GM23338 (cell line): ENCODE measurements around the gene HELZ. TPM values are rescaled to one million over a fixed set of nuclear protein-coding genes. Genes with fewer than 3 reads are reported as not detected.

Source experiments
- ATAC-seq: fragments of 200-7000 bp; cut with Tn5 transposase; 3 replicates; pipeline ENCODE4 v1.9.1; 2020
- DNase-seq: peaks from one replicate; pipeline ENCODE4 v3.0.0-alpha.2; 2015; ENCODE audit warnings: low spot score
- H2AFZ ChIP-seq: fragments of 200-600 bp; sonication (generic); 2 replicates; pipeline ENCODE4 v1.8.0; 2016; ENCODE audit warnings: antibody characterized with exemption, mild to moderate bottlenecking, moderate library complexity
- H3F3A ChIP-seq: fragments of 200-600 bp; sonication (generic); replicated peaks from 2 replicates; pipeline ENCODE4 v1.8.0; 2017; ENCODE audit warnings: antibody characterized with exemption, mixed run types, low read depth
- H3K27ac ChIP-seq: fragments of 200-600 bp; sonication (generic); 2 replicates; pipeline ENCODE4 v1.6.1; 2016; ENCODE audit warnings: low read depth
- H3K27me3 ChIP-seq: fragments of 200-600 bp; sonication (generic); 2 replicates; pipeline ENCODE4 v1.8.0; 2016; ENCODE audit warnings: mild to moderate bottlenecking, mixed run types, moderate library complexity; ENCODE audit not compliant: insufficient read depth
- H3K36me3 ChIP-seq: fragments of 200-600 bp; sonication (generic); 2 replicates; pipeline ENCODE4 v1.8.0; 2016; ENCODE audit warnings: mild to moderate bottlenecking; ENCODE audit not compliant: insufficient read depth
- H3K4me1 ChIP-seq: fragments of 200-600 bp; sonication (generic); 2 replicates; pipeline ENCODE4 v1.8.0; 2016; ENCODE audit warnings: mild to moderate bottlenecking, moderate library complexity; ENCODE audit not compliant: insufficient read depth
- H3K4me2 ChIP-seq: fragments of 200-600 bp; sonication (generic); 2 replicates; pipeline ENCODE4 v1.7.1; 2017; ENCODE audit warnings: mixed run types
- H3K4me3 ChIP-seq: fragments of 200-600 bp; sonication (generic); 2 replicates; pipeline ENCODE4 v1.6.1; 2016; ENCODE audit warnings: mixed run types
- H3K79me2 ChIP-seq: fragments of 200-600 bp; sonication (generic); replicated peaks from 2 replicates; pipeline ENCODE4 v1.8.0; 2017; ENCODE audit warnings: mild to moderate bottlenecking; ENCODE audit not compliant: insufficient read depth
- H3K9me2 ChIP-seq: fragments of 200-600 bp; sonication (generic); 2 replicates; pipeline ENCODE4 v1.8.0; 2017; ENCODE audit not compliant: insufficient read depth
- H4K20me1 ChIP-seq: fragments of 200-600 bp; sonication (generic); replicated peaks from 2 replicates; pipeline ENCODE4 v1.8.0; 2017; ENCODE audit warnings: mild to moderate bottlenecking; ENCODE audit not compliant: insufficient read depth
- H3K27ac Mint-ChIP-seq: 2 replicates; pipeline ENCODE4 v1.8.0; 2020; ENCODE audit warnings: inconsistent platforms, mild to moderate bottlenecking, moderate library complexity, mixed read lengths
- H3K27me3 Mint-ChIP-seq: 3 replicates; pipeline ENCODE4 v1.8.0; 2022; ENCODE audit warnings: low read depth, mild to moderate bottlenecking, moderate library complexity, mixed read lengths, inconsistent platforms; ENCODE audit not compliant: insufficient read depth, poor library complexity
- H3K36me3 Mint-ChIP-seq: 3 replicates; pipeline ENCODE4 v1.8.0; 2021; ENCODE audit warnings: low read depth, mild to moderate bottlenecking, inconsistent platforms, moderate library complexity, mixed read lengths
- H3K4me1 Mint-ChIP-seq: 3 replicates; pipeline ENCODE4 v1.8.0; 2020; ENCODE audit warnings: mild to moderate bottlenecking, inconsistent platforms, mixed read lengths
- H3K4me3 Mint-ChIP-seq: 3 replicates; pipeline ENCODE4 v1.8.0; 2021; ENCODE audit warnings: moderate library complexity, mild to moderate bottlenecking, inconsistent platforms, mixed read lengths
- H3K9me3 Mint-ChIP-seq: 3 replicates; pipeline ENCODE4 v1.8.0; 2020; ENCODE audit warnings: moderate library complexity, mild to moderate bottlenecking, inconsistent platforms, mixed read lengths
- CREB1 ChIP-seq: fragments of 250-450 bp; sonication (Bioruptor Pico); IDR thresholded peaks from 2 replicates; pipeline ENCODE4 v1.5.0; 2020; ENCODE audit warnings: low read depth, mild to moderate bottlenecking, moderate library complexity
- CTCF ChIP-seq, 2 experiments: fragments of 200-600 bp in 1 of 2; sonication (generic) in 1 of 2; conservative IDR thresholded peaks; 2 replicates each; pipeline versions ENCODE4 v1.5.1 to v1.6.1; 2016 to 2017; ENCODE audit warnings: antibody characterized with exemption in 2 of 2, low read depth in 2 of 2, mild to moderate bottlenecking in 2 of 2, moderate library complexity in 1 of 2
- ETS1 ChIP-seq: IDR thresholded peaks from 2 replicates; pipeline ENCODE4 v1.6.1; 2016; ENCODE audit warnings: antibody characterized with exemption
- EZH2 ChIP-seq: fragments of 200-600 bp; sonication (generic); IDR thresholded peaks from one replicate; pipeline ENCODE4 v1.8.0; 2017; ENCODE audit warnings: antibody characterized with exemption, mild to moderate bottlenecking, low read depth; ENCODE audit not compliant: unreplicated experiment
- EZH2phosphoT487 ChIP-seq: fragments of 200-600 bp; sonication (generic); IDR thresholded peaks from one replicate; pipeline ENCODE4 v1.8.1; 2018; ENCODE audit warnings: antibody characterized with exemption; ENCODE audit not compliant: unreplicated experiment
- POLR2AphosphoS5 ChIP-seq: IDR thresholded peaks from 2 replicates; pipeline ENCODE4 v1.6.1; 2016; ENCODE audit warnings: antibody characterized with exemption, low read depth
- REST ChIP-seq: IDR thresholded peaks from one replicate; pipeline ENCODE4 v1.6.1; 2018; ENCODE audit warnings: antibody characterized with exemption; ENCODE audit not compliant: unreplicated experiment
- STAT1 ChIP-seq: IDR thresholded peaks from one replicate; pipeline ENCODE4 v1.6.1; 2016; ENCODE audit warnings: antibody characterized with exemption; ENCODE audit not compliant: unreplicated experiment
- ZNF114 ChIP-seq: fragments of 250-450 bp; sonication (Bioruptor Pico); IDR thresholded peaks from 2 replicates; pipeline ENCODE4 v1.5.0; 2020; ENCODE audit warnings: mild to moderate bottlenecking, moderate library complexity
- ZNF462 ChIP-seq: fragments of 250-450 bp; sonication (Bioruptor Pico); IDR thresholded peaks from 2 replicates; pipeline ENCODE4 v1.5.0; 2020; ENCODE audit warnings: mild to moderate bottlenecking, moderate library complexity
- polyA plus RNA-seq: library from polyadenylated mRNA; unstranded; fragments of >200 nt; fragmentation: Nextera tagmentation; extraction: Ambion mirVana; gene quantifications from 2 replicates; pipeline ENCODE4 v1.2.1, GENCODE V29; 2016
- total RNA-seq: library from RNA; depleted of rRNA; stranded (reverse); fragments of >200 nt; shearing (Covaris generic); gene quantifications from 2 replicates; pipeline ENCODE4 v1.2.3, GENCODE V29; 2014

Gene HELZ
- total and polyA plus RNA-seq, 2 experiments from 2014 or later = 38.9 to 62.0 TPM

GRCh38 chr17:67035131-67036083 is 209.6 kb downstream of the HELZ start (continued):
- no peak for TF ChIP-seq ZNF114 (CRISPR knock-in tag)
- no peak for TF ChIP-seq ETS1
- TF ChIP-seq POLR2AphosphoS5 = no peak
- no peak for TF ChIP-seq EZH2phosphoT487
- TF ChIP-seq CTCF (conservative IDR thresholded peaks at IDR 0.05; ENCODE audit: low read depth in 2 of 2) = no peak
- TF ChIP-seq CREB1 = no peak
- no peak for TF ChIP-seq STAT1
- no peak for TF ChIP-seq REST

- H3K9me2 ChIP-seq = peaks cover 7% of the 10 kb centered on the region; the same call in 1 of the 2 replicates
- DNase-seq (no peak), ATAC-seq (no peak)
- H4K20me1 ChIP-seq = no peaks in the 10 kb centered on the region
- H3K27ac ChIP-seq = no peak overlapping the region
- Mint-ChIP-seq H3K27ac (no peak overlapping the region), H3K4me3 (no peak overlapping the region), H3K4me1 (no peaks in the 10 kb centered on the region), H3K36me3 (no peaks in the 10 kb centered on the region; the same call in 2 of the 3 replicates), H3K9me3 (no peaks in the 10 kb centered on the region; the same call in 2 of the 3 replicates), H3K27me3 (peaks cover 2% of the 10 kb centered on the region)
- TF ChIP-seq CREB1 = no peak
- no peak for TF ChIP-seq ZNF462 (CRISPR knock-in tag)
- TF ChIP-seq EZH2 = no peak
- no peaks in the 10 kb centered on the region for H3F3A ChIP-seq
- no peaks in the 10 kb centered on the region for H3K36me3 ChIP-seq
- H3K79me2 ChIP-seq = no peaks in the 10 kb centered on the region
- H3K4me1 ChIP-seq = no peaks in the 10 kb centered on the region
- H3K27me3 ChIP-seq = no peaks in the 10 kb centered on the region
- H3K4me2 ChIP-seq = no peak overlapping the region
- no peak overlapping the region for H2AFZ ChIP-seq
- no peak overlapping the region for H3K4me3 ChIP-seq
Measured at GRCh38 chr17:67033613-67034012, 211.4 kb downstream of the HELZ start.
